Measurements from ENCODE around the gene MSX1. TPM values are rescaled to one million over a fixed set of nuclear protein-coding genes. Genes with fewer than 3 reads are reported as not detected.

MSX1 gene
- total RNA-seq, 1 donor from 2014 or later, result 2.2 TPM

DNA sequence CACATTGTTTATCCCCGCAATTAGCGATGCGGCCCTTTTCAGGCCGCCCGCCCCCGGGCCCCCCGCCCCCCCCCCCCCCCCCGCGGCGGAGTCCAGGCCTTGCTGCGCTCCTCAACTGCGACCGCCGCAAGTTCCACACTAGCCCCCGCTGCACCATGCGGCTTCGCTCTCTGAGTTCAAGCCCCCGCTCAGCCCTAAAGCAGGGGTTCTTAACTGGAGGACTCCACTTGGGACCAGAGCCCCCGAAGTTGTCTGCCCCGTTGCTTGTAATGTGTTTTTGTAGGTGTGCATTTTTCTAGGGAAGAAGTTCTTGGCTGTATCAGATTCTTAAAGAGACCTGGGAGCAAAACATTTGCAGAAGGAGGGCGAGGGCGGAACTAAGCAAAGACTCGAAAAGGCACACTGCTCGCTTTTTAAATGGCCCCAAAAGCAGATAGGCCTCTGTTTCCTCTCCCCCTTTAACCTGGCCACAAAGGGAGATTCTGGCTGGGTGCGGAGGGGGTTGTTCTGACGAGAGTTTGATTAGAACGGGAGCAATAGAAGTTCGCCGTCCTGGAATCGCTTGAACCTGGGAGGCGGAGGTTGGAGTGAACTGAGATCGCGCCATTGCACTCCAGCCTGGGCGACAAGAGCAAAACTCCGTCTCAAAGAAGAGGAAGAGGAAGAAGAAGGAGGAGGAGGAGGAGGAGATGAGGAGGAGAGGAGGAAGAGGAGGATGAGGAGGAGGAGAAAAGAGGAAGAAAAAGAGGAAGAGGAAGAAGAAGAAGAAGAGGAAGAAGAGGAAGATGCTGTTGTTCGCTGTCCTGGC lies 2.3 kb upstream of the MSX1 start:
- Mint-ChIP-seq H3K27me3 (ENCODE audit: low read depth) (peaks cover 90% of the 10 kb centered on the region), H3K9me3 (no peaks in the 10 kb centered on the region), H3K36me3 (ENCODE audit: low read depth) (no peaks in the 10 kb centered on the region), H3K4me1 (peaks cover 75% of the 10 kb centered on the region), H3K27ac (ENCODE audit: unreplicated experiment) (no peak overlapping the region), H3K4me3 (peak overlapping the region; percentile 84)
- TF ChIP-seq, protein P1, sequence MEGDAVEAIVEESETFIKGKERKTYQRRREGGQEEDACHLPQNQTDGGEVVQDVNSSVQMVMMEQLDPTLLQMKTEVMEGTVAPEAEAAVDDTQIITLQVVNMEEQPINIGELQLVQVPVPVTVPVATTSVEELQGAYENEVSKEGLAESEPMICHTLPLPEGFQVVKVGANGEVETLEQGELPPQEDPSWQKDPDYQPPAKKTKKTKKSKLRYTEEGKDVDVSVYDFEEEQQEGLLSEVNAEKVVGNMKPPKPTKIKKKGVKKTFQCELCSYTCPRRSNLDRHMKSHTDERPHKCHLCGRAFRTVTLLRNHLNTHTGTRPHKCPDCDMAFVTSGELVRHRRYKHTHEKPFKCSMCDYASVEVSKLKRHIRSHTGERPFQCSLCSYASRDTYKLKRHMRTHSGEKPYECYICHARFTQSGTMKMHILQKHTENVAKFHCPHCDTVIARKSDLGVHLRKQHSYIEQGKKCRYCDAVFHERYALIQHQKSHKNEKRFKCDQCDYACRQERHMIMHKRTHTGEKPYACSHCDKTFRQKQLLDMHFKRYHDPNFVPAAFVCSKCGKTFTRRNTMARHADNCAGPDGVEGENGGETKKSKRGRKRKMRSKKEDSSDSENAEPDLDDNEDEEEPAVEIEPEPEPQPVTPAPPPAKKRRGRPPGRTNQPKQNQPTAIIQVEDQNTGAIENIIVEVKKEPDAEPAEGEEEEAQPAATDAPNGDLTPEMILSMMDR (conservative IDR thresholded peaks at IDR 0.05), result no peak
- DNase-seq (ENCODE audit: low read depth, low spot score), result no peak

DNA sequence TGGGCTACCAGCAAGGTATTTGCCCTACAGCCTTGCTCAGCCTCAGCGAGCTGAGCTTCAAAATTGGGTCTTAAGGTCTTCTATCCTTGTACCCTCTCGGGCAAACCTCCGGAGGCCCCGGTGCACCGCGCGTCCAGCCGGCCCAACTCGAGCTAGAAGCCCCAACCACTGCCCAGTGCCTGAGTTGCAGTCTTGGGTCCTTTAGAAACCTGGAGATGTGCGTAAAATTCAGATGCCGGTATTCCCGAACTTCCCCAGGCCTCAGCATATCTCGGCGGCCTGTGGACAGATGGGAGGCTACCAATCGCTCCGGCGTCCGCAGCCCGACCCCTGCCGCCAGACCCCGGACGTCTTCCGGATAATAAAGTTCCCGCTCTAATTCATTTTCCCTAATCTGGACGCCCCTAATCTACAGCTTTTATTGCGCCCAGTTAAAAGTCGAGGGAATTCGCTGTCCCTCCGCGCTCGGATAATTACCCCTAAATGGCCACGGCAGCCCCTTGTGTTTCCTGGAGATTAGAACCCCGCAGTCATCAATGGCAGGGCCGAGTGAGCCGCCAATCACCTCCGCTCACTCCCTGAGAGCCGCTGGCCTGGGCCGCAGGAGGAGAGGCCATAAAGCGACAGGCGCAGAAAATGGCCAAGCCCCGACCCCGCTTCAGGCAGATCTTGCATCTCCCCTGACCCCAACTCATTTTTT lies 1.5 kb upstream of the MSX1 start:
- Mint-ChIP-seq H3K4me1 (peaks cover 70% of the 10 kb centered on the region), H3K27me3 (ENCODE audit: low read depth) (peaks cover 90% of the 10 kb centered on the region), H3K36me3 (ENCODE audit: low read depth) (no peaks in the 10 kb centered on the region), H3K27ac (ENCODE audit: unreplicated experiment) (no peak overlapping the region), H3K4me3 (peak overlapping the region; percentile 84), H3K9me3 (no peaks in the 10 kb centered on the region)
- TF ChIP-seq, protein P1 (conservative IDR thresholded peaks at IDR 0.05), result no peak
- DNase-seq (ENCODE audit: low read depth, low spot score), result no peak

DNA sequence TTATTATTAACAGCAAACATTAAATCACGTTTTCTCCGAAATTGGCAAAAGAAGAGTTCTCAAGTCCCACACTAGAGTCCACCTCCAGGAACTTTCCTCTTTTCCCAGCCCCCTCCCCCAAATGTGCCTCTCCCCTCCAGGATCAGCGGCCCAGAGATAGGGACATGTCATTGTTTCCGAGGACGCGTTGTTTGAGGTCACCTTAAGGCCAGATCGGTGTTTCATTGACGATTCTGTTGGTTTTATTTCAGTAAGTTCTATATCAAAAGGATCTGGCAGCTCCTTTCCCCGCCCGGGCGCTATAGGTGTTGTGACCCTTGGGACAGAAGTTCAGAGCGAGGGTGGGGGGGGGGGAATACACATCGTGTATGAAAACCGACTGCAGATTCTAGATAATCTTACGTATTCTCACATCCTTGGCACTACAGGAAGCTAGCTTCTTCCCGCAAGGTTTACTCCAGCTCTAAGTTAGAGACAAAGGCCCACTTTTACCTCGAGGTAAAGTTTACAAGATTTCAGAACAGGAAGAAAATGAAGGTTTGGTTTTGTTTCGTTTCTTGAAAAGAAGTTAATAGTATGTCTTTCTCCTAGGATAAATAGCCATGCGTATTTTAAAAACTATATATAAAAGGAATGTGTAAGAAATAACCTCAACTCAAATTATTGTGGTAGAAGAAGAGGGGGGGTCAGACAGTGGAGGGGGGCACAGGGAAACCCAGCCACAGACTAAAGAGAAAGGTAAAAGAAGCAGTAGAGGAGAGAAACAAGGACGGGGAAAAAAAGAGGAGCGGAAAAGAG lies 739 bp upstream of the MSX1 start:
- peak overlapping the region; percentile 84 for H3K4me3 Mint-ChIP-seq
- TF ChIP-seq, protein P1 (conservative IDR thresholded peaks at IDR 0.05), result no peak
- peaks cover 90% of the 10 kb centered on the region for H3K27me3 Mint-ChIP-seq (ENCODE audit: low read depth)
- no peak for DNase-seq (ENCODE audit: low read depth, low spot score)
- no peaks in the 10 kb centered on the region for H3K9me3 Mint-ChIP-seq
- H3K4me1 Mint-ChIP-seq, result peaks cover 63% of the 10 kb centered on the region
- no peaks in the 10 kb centered on the region for H3K36me3 Mint-ChIP-seq (ENCODE audit: low read depth)
- no peak overlapping the region for H3K27ac Mint-ChIP-seq (ENCODE audit: unreplicated experiment)

DNA sequence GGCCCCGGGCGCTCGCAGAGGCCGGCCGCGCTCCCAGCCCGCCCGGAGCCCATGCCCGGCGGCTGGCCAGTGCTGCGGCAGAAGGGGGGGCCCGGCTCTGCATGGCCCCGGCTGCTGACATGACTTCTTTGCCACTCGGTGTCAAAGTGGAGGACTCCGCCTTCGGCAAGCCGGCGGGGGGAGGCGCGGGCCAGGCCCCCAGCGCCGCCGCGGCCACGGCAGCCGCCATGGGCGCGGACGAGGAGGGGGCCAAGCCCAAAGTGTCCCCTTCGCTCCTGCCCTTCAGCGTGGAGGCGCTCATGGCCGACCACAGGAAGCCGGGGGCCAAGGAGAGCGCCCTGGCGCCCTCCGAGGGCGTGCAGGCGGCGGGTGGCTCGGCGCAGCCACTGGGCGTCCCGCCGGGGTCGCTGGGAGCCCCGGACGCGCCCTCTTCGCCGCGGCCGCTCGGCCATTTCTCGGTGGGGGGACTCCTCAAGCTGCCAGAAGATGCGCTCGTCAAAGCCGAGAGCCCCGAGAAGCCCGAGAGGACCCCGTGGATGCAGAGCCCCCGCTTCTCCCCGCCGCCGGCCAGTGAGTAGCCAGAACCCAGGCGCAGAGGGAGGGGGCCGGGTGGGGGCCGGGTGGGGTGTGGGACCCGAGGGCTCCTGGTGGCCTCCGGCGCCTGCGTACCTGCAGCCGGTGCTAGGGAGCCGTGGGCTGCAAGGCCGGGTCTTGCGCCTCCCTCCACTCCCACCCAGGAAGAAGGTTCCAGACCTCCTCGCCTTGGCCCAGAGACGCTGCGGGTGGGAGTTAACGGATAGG lies 534 bp downstream of the MSX1 start:
- no peaks in the 10 kb centered on the region for H3K36me3 Mint-ChIP-seq (ENCODE audit: low read depth)
- H3K27me3 Mint-ChIP-seq (ENCODE audit: low read depth), result peaks cover 91% of the 10 kb centered on the region
- H3K4me3 Mint-ChIP-seq, result peak overlapping the region; percentile 90
- no peak overlapping the region for H3K27ac Mint-ChIP-seq (ENCODE audit: unreplicated experiment)
- no peak for DNase-seq (ENCODE audit: low read depth, low spot score)
- TF ChIP-seq, protein P1 (conservative IDR thresholded peaks at IDR 0.05), result no peak
- peaks cover 54% of the 10 kb centered on the region for H3K4me1 Mint-ChIP-seq
- no peaks in the 10 kb centered on the region for H3K9me3 Mint-ChIP-seq
